HepG2 (cell line): ENCODE results near the gene MOAP1. TPM values are rescaled to one million over a fixed set of nuclear protein-coding genes. Genes with fewer than 3 reads are reported as not detected.

Experiments used
- CBX1 ChIP-seq: IDR thresholded peaks from one replicate; pipeline ENCODE4 v1.6.1; 2016; ENCODE audit warnings: antibody characterized with exemption, low read depth
- KMT2A ChIP-seq: sonication (generic); formaldehyde crosslinking; IDR thresholded peaks from 2 replicates; pipeline ENCODE4 v1.4.0; 2020; ENCODE audit warnings: missing genetic modification reagents
- RNF219 ChIP-seq: sonication (generic); formaldehyde crosslinking; IDR thresholded peaks from 2 replicates; pipeline ENCODE4 v1.5.0; 2020; ENCODE audit warnings: mild to moderate bottlenecking, missing genetic modification reagents
- STAT5B ChIP-seq: sonication (generic); formaldehyde crosslinking; IDR thresholded peaks from 2 replicates; pipeline ENCODE4 v1.4.0; 2020; ENCODE audit warnings: missing genetic modification reagents
- ZBTB4 ChIP-seq: sonication (generic); formaldehyde crosslinking; IDR thresholded peaks from 2 replicates; pipeline ENCODE4 v1.4.0; 2020; ENCODE audit warnings: missing genetic modification reagents, mild to moderate bottlenecking, borderline replicate concordance
- ZNF230 ChIP-seq: sonication (generic); formaldehyde crosslinking; IDR thresholded peaks from 2 replicates; pipeline ENCODE4 v1.4.0; 2020; ENCODE audit warnings: mild to moderate bottlenecking, missing genetic modification reagents
- ZNF276 ChIP-seq: sonication (generic); formaldehyde crosslinking; IDR thresholded peaks from 2 replicates; pipeline ENCODE4 v1.4.0; 2020; ENCODE audit warnings: mild to moderate bottlenecking, low read depth, missing genetic modification reagents
- ZNF510 ChIP-seq: sonication (generic); formaldehyde crosslinking; IDR thresholded peaks from 2 replicates; pipeline ENCODE4 v1.4.0; 2020; ENCODE audit warnings: low read depth, mild to moderate bottlenecking, missing genetic modification reagents
- ZNF577 ChIP-seq: sonication (generic); formaldehyde crosslinking; IDR thresholded peaks from 2 replicates; pipeline ENCODE4 v1.4.0; 2020; ENCODE audit warnings: mild to moderate bottlenecking, low read depth, missing genetic modification reagents, borderline replicate concordance
- ZNF782 ChIP-seq: sonication (generic); formaldehyde crosslinking; IDR thresholded peaks from 2 replicates; pipeline ENCODE4 v1.4.0; 2020; ENCODE audit warnings: missing genetic modification reagents, mild to moderate bottlenecking, borderline replicate concordance
- polyA plus RNA-seq, 8 experiments: library from polyadenylated mRNA; depleted of rRNA in 3 of 8; stranded (reverse) in 7 of 8; unstranded in 1 of 8; fragments of >200 nt; fragmentation: Illumina TruSeq in 4 of 8; extraction: Trizol in 4 of 8; gene quantifications; 2 replicates each; pipeline versions ENCODE4 v1.2.1 to v1.2.3, GENCODE V29; 2011 to 2016; ENCODE audit warnings: low read depth in 4 of 8, missing spikeins in 1 of 8, mixed read lengths in 1 of 8; ENCODE audit not compliant: insufficient read depth in 1 of 8
- total RNA-seq, 5 experiments: library from RNA; depleted of rRNA; stranded (reverse); fragments of >200 nt; fragmentation: Illumina TruSeq; extraction: Trizol; gene quantifications; 2 replicates each; pipeline ENCODE4 v1.2.3, GENCODE V29; 2016; ENCODE audit warnings: low read depth in 1 of 5
- TF ChIP-seq, protein P1 (sequence below): fragments of 450-650 bp; IDR thresholded peaks from 2 replicates; pipeline ENCODE4 v1.6.1; 2017
- TF ChIP-seq, protein P2 (sequence below): sonication (generic); formaldehyde crosslinking; IDR thresholded peaks from 2 replicates; pipeline ENCODE4 v1.5.0; 2020; ENCODE audit warnings: mild to moderate bottlenecking, missing genetic modification reagents, borderline replicate concordance
- TF ChIP-seq, protein P3 (sequence below): sonication (generic); formaldehyde crosslinking; IDR thresholded peaks from 2 replicates; pipeline ENCODE4 v1.9.0; 2021; ENCODE audit warnings: missing genetic modification reagents, borderline replicate concordance

The MOAP1 gene
- total and polyA plus RNA-seq, 2 of the 13 experiments (the other 11 are each of a cell fraction or from before 2014, with no cell fraction given): 14.6 to 47.0 TPM

DNA sequence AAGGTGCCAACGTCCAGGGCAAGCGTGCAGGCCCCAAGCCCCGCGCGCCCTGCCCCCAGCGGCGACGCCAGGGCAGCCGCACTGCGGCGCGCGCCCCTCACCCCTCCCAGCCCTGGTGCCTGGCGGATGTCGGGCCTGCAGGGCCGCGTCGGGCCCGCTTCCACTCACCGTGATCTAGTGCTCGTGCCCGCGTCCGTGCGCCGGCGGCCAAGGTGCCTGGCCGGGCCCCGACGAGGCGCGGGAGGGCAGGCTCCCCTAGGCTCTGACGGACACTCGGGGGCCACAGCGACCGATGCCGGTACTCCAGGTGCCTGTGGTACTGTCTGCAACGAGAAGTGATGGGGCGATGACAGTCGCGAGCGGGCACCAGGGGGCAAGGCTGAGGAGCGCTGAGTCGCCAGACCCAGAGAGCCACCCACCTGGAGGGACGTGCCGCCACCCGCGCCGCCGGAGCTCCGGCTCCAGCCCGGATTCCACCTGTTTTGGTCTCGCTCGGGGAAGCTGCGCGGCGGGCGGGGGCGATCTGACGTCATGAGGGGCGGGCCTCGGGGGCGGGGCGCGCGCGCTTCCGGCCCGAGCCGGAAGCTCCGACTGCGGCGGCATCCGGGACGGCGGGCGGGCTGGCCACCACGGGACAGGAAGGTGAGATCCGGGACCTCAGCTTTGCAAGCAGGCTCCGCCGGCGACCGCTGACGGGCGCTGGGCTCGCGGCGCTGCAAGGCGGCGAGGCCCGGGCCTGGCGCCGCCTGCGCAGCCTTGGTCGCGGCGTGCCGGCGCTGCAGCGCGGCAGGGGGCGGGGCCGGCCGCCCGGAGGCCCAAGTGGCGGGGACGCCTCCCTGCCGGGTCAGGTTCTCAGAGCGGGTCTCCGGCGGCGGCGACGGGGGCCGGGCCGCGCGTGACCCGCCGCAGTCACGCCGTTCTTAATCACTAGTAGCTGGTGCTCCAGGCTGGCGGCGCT lies at the start of gene MOAP1, which contains the start of gene LYSET (continued):
- TF ChIP-seq ZNF276 (CRISPR knock-in tag) (no peak), ZNF230 (peak; percentile 76; the same call in 1 of the 2 replicates), CBX1 (no peak), ZNF510 (CRISPR knock-in tag) (no peak), STAT5B (CRISPR knock-in tag) (no peak), ZBTB4 (CRISPR knock-in tag) (no peak), ZNF782 (CRISPR knock-in tag) (peak; percentile 64), KMT2A (CRISPR knock-in tag) (peak; percentile 58; the same call in 1 of the 2 replicates), RNF219 (CRISPR knock-in tag) (no peak), ZNF577 (CRISPR knock-in tag) (no peak)
- TF ChIP-seq, protein P1, sequence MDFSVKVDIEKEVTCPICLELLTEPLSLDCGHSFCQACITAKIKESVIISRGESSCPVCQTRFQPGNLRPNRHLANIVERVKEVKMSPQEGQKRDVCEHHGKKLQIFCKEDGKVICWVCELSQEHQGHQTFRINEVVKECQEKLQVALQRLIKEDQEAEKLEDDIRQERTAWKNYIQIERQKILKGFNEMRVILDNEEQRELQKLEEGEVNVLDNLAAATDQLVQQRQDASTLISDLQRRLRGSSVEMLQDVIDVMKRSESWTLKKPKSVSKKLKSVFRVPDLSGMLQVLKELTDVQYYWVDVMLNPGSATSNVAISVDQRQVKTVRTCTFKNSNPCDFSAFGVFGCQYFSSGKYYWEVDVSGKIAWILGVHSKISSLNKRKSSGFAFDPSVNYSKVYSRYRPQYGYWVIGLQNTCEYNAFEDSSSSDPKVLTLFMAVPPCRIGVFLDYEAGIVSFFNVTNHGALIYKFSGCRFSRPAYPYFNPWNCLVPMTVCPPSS: no peak
- TF ChIP-seq, protein P2, sequence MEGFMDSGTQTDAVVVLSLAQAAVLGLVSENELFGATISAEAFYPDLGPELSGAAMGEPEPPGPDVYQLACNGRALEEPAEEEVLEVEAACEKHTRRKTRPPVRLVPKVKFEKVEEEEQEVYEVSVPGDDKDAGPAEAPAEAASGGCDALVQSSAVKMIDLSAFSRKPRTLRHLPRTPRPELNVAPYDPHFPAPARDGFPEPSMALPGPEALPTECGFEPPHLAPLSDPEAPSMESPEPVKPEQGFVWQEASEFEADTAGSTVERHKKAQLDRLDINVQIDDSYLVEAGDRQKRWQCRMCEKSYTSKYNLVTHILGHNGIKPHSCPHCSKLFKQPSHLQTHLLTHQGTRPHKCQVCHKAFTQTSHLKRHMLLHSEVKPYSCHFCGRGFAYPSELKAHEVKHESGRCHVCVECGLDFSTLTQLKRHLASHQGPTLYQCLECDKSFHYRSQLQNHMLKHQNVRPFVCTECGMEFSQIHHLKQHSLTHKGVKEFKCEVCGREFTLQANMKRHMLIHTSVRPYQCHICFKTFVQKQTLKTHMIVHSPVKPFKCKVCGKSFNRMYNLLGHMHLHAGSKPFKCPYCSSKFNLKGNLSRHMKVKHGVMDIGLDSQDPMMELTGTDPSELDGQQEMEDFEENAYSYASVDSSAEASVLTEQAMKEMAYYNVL (CRISPR knock-in tag): no peak
- TF ChIP-seq, protein P3, sequence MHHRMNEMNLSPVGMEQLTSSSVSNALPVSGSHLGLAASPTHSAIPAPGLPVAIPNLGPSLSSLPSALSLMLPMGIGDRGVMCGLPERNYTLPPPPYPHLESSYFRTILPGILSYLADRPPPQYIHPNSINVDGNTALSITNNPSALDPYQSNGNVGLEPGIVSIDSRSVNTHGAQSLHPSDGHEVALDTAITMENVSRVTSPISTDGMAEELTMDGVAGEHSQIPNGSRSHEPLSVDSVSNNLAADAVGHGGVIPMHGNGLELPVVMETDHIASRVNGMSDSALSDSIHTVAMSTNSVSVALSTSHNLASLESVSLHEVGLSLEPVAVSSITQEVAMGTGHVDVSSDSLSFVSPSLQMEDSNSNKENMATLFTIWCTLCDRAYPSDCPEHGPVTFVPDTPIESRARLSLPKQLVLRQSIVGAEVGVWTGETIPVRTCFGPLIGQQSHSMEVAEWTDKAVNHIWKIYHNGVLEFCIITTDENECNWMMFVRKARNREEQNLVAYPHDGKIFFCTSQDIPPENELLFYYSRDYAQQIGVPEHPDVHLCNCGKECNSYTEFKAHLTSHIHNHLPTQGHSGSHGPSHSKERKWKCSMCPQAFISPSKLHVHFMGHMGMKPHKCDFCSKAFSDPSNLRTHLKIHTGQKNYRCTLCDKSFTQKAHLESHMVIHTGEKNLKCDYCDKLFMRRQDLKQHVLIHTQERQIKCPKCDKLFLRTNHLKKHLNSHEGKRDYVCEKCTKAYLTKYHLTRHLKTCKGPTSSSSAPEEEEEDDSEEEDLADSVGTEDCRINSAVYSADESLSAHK (CRISPR knock-in tag): no peak
